ENCODE measurements around the gene CCDC136.

DNA sequence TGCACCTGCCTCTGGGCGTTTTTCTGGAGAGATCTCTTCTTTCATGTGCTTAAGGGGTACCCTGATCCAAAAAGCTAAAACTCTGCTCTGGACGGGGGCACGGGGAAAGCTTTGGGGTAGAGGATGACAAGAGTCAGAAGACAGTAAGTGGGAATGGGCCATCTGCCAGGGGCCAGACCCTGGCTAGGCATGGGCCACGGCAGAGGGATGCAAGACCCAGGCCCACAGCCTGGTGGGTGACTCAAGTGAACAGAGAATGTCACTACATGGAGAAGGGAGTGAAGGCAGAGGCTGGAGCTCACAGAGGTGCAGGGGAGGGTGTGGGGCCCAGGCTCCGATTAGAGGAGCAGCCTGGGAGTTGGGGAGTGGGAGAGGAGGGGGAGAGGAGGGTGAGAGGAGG lies 53.7 kb downstream of the CCDC136 start:
- TF ChIP-seq POLR2A (IDR thresholded peaks at IDR 0.05) = no peak
- TF ChIP-seq CTCF (IDR thresholded peaks at IDR 0.05 in 8 of 11, conservative IDR thresholded peaks at IDR 0.05 in 3 of 11) = no peak
